Fibroblast of lung (primary cell): ENCODE data around the gene XPNPEP1. TPM values are rescaled to one million over a fixed set of nuclear protein-coding genes. Genes with fewer than 3 reads are reported as not detected.

Experiments used
- DNase-seq, 2 donors: peaks; one replicate each; pipeline versions ENCODE4 v3.0.0 to v3.0.0-alpha.2; 2010; ENCODE audit warnings: low read depth in 2 of 2
- H2AFZ ChIP-seq: 2 replicates; pipeline ENCODE4 v1.5.1; 2012; ENCODE audit warnings: low read length, control low read depth, inconsistent platforms
- H3K27ac ChIP-seq: 2 replicates; pipeline ENCODE4 v1.5.1; 2011; ENCODE audit warnings: low read length, control low read depth; ENCODE audit not compliant: insufficient read depth
- H3K27me3 ChIP-seq: 2 replicates; pipeline ENCODE4 v1.5.1; 2011; ENCODE audit warnings: mild to moderate bottlenecking, low read length; ENCODE audit not compliant: control insufficient read depth, insufficient read depth
- H3K36me3 ChIP-seq: 2 replicates; pipeline ENCODE4 v1.5.1; 2011; ENCODE audit warnings: low read length; ENCODE audit not compliant: control insufficient read depth, insufficient read depth
- H3K4me1 ChIP-seq: 2 replicates; pipeline ENCODE4 v1.5.1; 2011; ENCODE audit warnings: low read length; ENCODE audit not compliant: control insufficient read depth, insufficient read depth; ENCODE audit errors: extremely low read depth
- H3K4me2 ChIP-seq: 2 replicates; pipeline ENCODE4 v1.5.1; 2011; ENCODE audit warnings: low read length, control low read depth; ENCODE audit not compliant: insufficient read depth; ENCODE audit errors: extremely low read depth
- H3K4me3 ChIP-seq, 4 experiments: fragments of 200-600 bp in 1 of 4; sonication (generic) in 1 of 4; replicated peaks in 1 of 4; 2 replicates each; pipeline ENCODE4 v1.5.1; 2011 to 2016; ENCODE audit warnings: low read length in 4 of 4, low read depth in 3 of 4, mild to moderate bottlenecking in 3 of 4, control low read depth in 2 of 4, inconsistent platforms in 1 of 4, mixed read lengths in 1 of 4; ENCODE audit not compliant: insufficient read depth in 1 of 4; ENCODE audit errors: control extremely low read depth in 1 of 4
- H3K79me2 ChIP-seq: 2 replicates; pipeline ENCODE4 v1.5.1; 2012; ENCODE audit warnings: mild to moderate bottlenecking, low read length, inconsistent platforms; ENCODE audit not compliant: control insufficient read depth, insufficient read depth
- H3K9ac ChIP-seq: 2 replicates; pipeline ENCODE4 v1.5.1; 2011; ENCODE audit warnings: mild to moderate bottlenecking, low read length, control low read depth; ENCODE audit not compliant: insufficient read depth
- H3K9me3 ChIP-seq: 2 replicates; pipeline ENCODE4 v1.5.1; 2012; ENCODE audit warnings: low read depth, low read length; ENCODE audit not compliant: control insufficient read depth, insufficient read depth
- H4K20me1 ChIP-seq: 2 replicates; pipeline ENCODE4 v1.5.1; 2011; ENCODE audit warnings: low read length; ENCODE audit not compliant: control insufficient read depth, insufficient read depth; ENCODE audit errors: extremely low read depth
- EZH2 ChIP-seq: IDR thresholded peaks from 2 replicates; pipeline ENCODE4 v1.5.1; 2012; ENCODE audit warnings: low read length, control low read depth, mild to moderate bottlenecking; ENCODE audit errors: missing control alignments
- polyA plus RNA-seq, 2 donors: library from polyadenylated mRNA; depleted of rRNA in 1 of 2; stranded (reverse) in 1 of 2; unstranded in 1 of 2; fragments of >200 nt; gene quantifications; 2 replicates each; pipeline ENCODE4 v1.2.1, GENCODE V29; 2011 to 2012; ENCODE audit warnings: missing spikeins in 1 of 2
- total RNA-seq: library from RNA; depleted of rRNA; stranded (reverse); fragments of >200 nt; gene quantifications from 2 replicates; pipeline ENCODE4 v1.2.1, GENCODE V29; 2014
- TF ChIP-seq, protein P1 (sequence below), 2 donors: IDR thresholded peaks in 1 of 2; conservative IDR thresholded peaks in 1 of 2; 1 replicate in 1 of 2; 2 replicates in 1 of 2; pipeline ENCODE4 v1.5.1; 2011 to 2012; ENCODE audit warnings: low read length in 2 of 2, control low read depth in 1 of 2, inconsistent platforms in 1 of 2, low read depth in 1 of 2, mild to moderate bottlenecking in 1 of 2

Gene XPNPEP1
- total and polyA plus RNA-seq, 2 donors (not counting 1 experiment from before 2014, with no cell fraction given): 86.5 to 119 TPM

DNA sequence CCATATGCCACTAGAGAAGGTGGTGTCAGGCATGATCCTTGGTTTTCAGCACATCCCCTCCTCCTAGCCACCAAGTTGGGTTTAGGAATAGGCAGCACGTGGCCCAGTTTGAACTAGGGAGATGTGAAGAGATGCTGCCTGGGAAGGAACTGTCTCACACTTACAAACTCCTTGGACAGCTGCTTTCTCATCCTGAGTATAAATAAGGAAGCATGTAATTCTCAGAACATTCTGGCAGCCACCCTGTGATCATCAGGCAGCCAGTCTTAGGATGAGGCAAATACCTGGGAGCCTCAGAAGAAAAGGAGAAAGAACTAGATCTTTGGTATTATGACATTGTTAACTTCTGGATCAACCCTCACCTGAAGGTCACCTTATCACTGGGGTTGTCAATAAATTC is 21.3 kb upstream of the XPNPEP1 start:
- no peak overlapping the region for H3K27ac ChIP-seq
- DNase-seq: no peak
- TF ChIP-seq, protein P1, sequence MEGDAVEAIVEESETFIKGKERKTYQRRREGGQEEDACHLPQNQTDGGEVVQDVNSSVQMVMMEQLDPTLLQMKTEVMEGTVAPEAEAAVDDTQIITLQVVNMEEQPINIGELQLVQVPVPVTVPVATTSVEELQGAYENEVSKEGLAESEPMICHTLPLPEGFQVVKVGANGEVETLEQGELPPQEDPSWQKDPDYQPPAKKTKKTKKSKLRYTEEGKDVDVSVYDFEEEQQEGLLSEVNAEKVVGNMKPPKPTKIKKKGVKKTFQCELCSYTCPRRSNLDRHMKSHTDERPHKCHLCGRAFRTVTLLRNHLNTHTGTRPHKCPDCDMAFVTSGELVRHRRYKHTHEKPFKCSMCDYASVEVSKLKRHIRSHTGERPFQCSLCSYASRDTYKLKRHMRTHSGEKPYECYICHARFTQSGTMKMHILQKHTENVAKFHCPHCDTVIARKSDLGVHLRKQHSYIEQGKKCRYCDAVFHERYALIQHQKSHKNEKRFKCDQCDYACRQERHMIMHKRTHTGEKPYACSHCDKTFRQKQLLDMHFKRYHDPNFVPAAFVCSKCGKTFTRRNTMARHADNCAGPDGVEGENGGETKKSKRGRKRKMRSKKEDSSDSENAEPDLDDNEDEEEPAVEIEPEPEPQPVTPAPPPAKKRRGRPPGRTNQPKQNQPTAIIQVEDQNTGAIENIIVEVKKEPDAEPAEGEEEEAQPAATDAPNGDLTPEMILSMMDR (conservative IDR thresholded peaks at IDR 0.05 in 1 of 2, IDR thresholded peaks at IDR 0.05 in 1 of 2; ENCODE audit: low read depth in 1 of 2, low read length in 2 of 2): no peak
- no peak for TF ChIP-seq EZH2

DNA sequence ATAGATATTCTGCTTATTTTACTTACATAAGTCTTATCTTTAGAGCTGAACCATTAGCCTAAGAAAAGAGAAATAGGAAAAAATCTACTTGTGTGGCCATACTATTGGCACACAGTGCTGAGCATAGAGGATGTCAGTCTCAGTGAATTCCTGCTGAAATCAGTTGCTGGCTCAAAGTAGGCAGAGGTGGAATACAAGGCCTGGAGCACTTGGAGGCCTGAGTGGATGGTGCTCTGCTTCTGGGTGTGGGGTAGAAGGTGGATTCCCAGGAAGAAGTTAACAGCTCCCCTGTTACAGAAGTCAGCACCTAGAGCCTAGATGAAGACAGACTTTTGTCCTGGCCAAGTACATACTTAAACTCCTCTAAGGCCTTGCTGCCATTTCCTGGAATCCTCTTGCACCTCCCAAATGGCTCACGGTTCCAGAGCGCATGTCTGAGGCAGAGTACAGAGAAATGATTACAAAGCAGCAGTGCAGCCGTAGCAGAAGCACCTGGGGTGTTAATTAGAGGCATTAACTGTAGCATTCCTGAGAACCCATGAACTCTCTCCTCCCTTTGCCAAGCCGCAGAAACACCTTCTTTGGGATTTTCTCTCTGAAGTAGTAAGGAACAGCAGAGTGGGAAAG is 18.0 kb upstream of the XPNPEP1 start:
- Histone ChIP-seq H3K4me3 (no peak overlapping the region), H4K20me1 (no peaks in the 10 kb centered on the region), H2AFZ (no peak overlapping the region), H3K27me3 (no peaks in the 10 kb centered on the region), H3K4me2 (no peak overlapping the region), H3K4me1 (no peaks in the 10 kb centered on the region), H3K9ac (no peak overlapping the region), H3K9me3 (no peaks in the 10 kb centered on the region), H3K36me3 (no peaks in the 10 kb centered on the region), H3K27ac (no peak overlapping the region), H3K79me2 (no peaks in the 10 kb centered on the region)
- no peak for TF ChIP-seq EZH2
- TF ChIP-seq, protein P1 (conservative IDR thresholded peaks at IDR 0.05 in 1 of 2, IDR thresholded peaks at IDR 0.05 in 1 of 2; ENCODE audit: low read depth in 1 of 2, low read length in 2 of 2): no peak
- no peak for DNase-seq

More for the DNA sequence above, 21.3 kb upstream of the XPNPEP1 start:
- H3K9ac ChIP-seq: no peak overlapping the region
- H3K36me3 ChIP-seq: no peaks in the 10 kb centered on the region
- H3K79me2 ChIP-seq: no peaks in the 10 kb centered on the region
- no peak overlapping the region for H2AFZ ChIP-seq
- H3K27me3 ChIP-seq: no peaks in the 10 kb centered on the region
- H3K9me3 ChIP-seq: no peaks in the 10 kb centered on the region
- H3K4me2 ChIP-seq: no peak overlapping the region
- no peaks in the 10 kb centered on the region for H3K4me1 ChIP-seq
- no peak overlapping the region for H3K4me3 ChIP-seq
- no peaks in the 10 kb centered on the region for H4K20me1 ChIP-seq

DNA sequence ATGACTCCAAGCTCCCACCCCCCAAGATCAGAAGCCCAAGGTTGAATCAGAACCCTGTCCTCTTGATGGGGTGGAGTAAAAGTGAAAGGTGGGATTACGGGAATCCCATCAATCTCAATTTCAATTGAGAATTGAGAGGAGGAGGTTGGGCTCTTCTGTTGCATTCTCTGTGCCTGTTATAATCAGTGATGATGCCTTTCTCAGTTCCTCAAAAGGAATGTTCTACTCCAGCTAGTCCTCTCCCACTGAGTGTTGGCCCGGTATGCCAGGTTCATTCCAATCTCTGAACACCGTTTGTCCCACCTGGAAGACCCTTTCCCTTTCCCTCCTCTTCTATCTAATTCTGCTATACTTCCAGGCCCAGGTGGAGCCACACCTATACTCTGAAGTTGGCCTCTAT is 17.2 kb upstream of the XPNPEP1 start:
- Histone ChIP-seq H3K4me3 (no peak overlapping the region), H2AFZ (no peak overlapping the region), H3K79me2 (no peaks in the 10 kb centered on the region), H3K4me1 (no peaks in the 10 kb centered on the region), H3K9me3 (no peaks in the 10 kb centered on the region), H3K36me3 (no peaks in the 10 kb centered on the region), H3K9ac (no peak overlapping the region), H4K20me1 (no peaks in the 10 kb centered on the region), H3K27me3 (no peaks in the 10 kb centered on the region), H3K27ac (no peak overlapping the region), H3K4me2 (no peak overlapping the region)
- TF ChIP-seq EZH2: no peak
- TF ChIP-seq, protein P1 (conservative IDR thresholded peaks at IDR 0.05 in 1 of 2, IDR thresholded peaks at IDR 0.05 in 1 of 2; ENCODE audit: low read depth in 1 of 2, low read length in 2 of 2): no peak
- no peak for DNase-seq
